ENCODE data around the gene SIRT5.

Gene SIRT5

GRCh38 chr6:13550656-13551055, 23.7 kb upstream of the SIRT5 start:
- DNase-seq (ENCODE audit: low read depth in 3 of 3, low spot score in 1 of 3): no peak

- no peak for DNase-seq (ENCODE audit: low read depth in 3 of 3, low spot score in 1 of 3)
These were observed 20.8 kb upstream of the SIRT5 start for GRCh38 chr6:13553646-13554045.

- no peak for DNase-seq (ENCODE audit: low read depth in 3 of 3, low spot score in 1 of 3)
These were observed 19.5 kb upstream of the SIRT5 start for GRCh38 chr6:13554929-13555333.

GRCh38 chr6:13557841-13558240, 16.6 kb upstream of the SIRT5 start:
- DNase-seq (ENCODE audit: low read depth in 3 of 3, low spot score in 1 of 3): no peak

GRCh38 chr6:13558718-13559117, 15.7 kb upstream of the SIRT5 start:
- DNase-seq (ENCODE audit: low read depth in 3 of 3, low spot score in 1 of 3): no peak

GRCh38 chr6:13559251-13559650, 15.2 kb upstream of the SIRT5 start:
- DNase-seq (ENCODE audit: low read depth in 3 of 3, low spot score in 1 of 3): no peak

- no peak for DNase-seq (ENCODE audit: low read depth in 3 of 3, low spot score in 1 of 3)
These were observed 14.3 kb upstream of the SIRT5 start for GRCh38 chr6:13559968-13560650.

GRCh38 chr6:13560651-13561044, 13.8 kb upstream of the SIRT5 start:
- no peak for DNase-seq (ENCODE audit: low read depth in 3 of 3, low spot score in 1 of 3)

GRCh38 chr6:13561624-13562267, 12.7 kb upstream of the SIRT5 start:
- DNase-seq (ENCODE audit: low read depth in 3 of 3, low spot score in 1 of 3): no peak

GRCh38 chr6:13563009-13563408, 11.4 kb upstream of the SIRT5 start:
- no peak for DNase-seq (ENCODE audit: low read depth in 3 of 3, low spot score in 1 of 3)

GRCh38 chr6:13565921-13566320, 8.5 kb upstream of the SIRT5 start:
- no peak for DNase-seq (ENCODE audit: low read depth in 3 of 3, low spot score in 1 of 3)

GRCh38 chr6:13566500-13566899, 7.9 kb upstream of the SIRT5 start:
- DNase-seq (ENCODE audit: low read depth in 3 of 3, low spot score in 1 of 3): no peak

- DNase-seq (ENCODE audit: low read depth in 3 of 3, low spot score in 1 of 3): no peak
These were observed 5.4 kb upstream of the SIRT5 start for GRCh38 chr6:13568970-13569369.

- no peak for DNase-seq (ENCODE audit: low read depth in 3 of 3, low spot score in 1 of 3)
These were observed 2.2 kb upstream of the SIRT5 start for GRCh38 chr6:13572240-13572639.

GRCh38 chr6:13572951-13573654, 1.3 kb upstream of the SIRT5 start:
- no peak for DNase-seq (ENCODE audit: low read depth in 3 of 3, low spot score in 1 of 3)

- no peak for DNase-seq (ENCODE audit: low read depth in 3 of 3, low spot score in 1 of 3)
These were observed 711 bp upstream of the SIRT5 start for GRCh38 chr6:13573669-13574110.

- DNase-seq (ENCODE audit: low read depth in 3 of 3, low spot score in 1 of 3): peak; percentile 84 to 88 (median 87)
These were observed 241 bp upstream of the SIRT5 start for GRCh38 chr6:13574149-13574570.

- DNase-seq (ENCODE audit: low read depth in 3 of 3, low spot score in 1 of 3): no peak
These were observed 975 bp downstream of the SIRT5 start for GRCh38 chr6:13575377-13575775.

GRCh38 chr6:13576017-13576416, 1.6 kb downstream of the SIRT5 start:
- no peak for DNase-seq (ENCODE audit: low read depth in 3 of 3, low spot score in 1 of 3)

- DNase-seq (ENCODE audit: low read depth in 3 of 3, low spot score in 1 of 3): no peak
These were observed 3.5 kb downstream of the SIRT5 start for GRCh38 chr6:13577926-13578325.

- no peak for DNase-seq (ENCODE audit: low read depth in 3 of 3, low spot score in 1 of 3)
These were observed 5.5 kb downstream of the SIRT5 start for GRCh38 chr6:13579911-13580310.

- no peak for DNase-seq (ENCODE audit: low read depth in 3 of 3, low spot score in 1 of 3)
These were observed 7.4 kb downstream of the SIRT5 start for GRCh38 chr6:13581700-13582229.

Measured in stimulated activated CD4-positive, alpha-beta T cell treated with anti-CD3 and anti-CD28 coated beads, TNF-alpha, amount 100 ng/mL, for 1 hour (primary cell).